ENCODE results near the gene HLA-DPB1.

The HLA-DPB1 gene

DNA sequence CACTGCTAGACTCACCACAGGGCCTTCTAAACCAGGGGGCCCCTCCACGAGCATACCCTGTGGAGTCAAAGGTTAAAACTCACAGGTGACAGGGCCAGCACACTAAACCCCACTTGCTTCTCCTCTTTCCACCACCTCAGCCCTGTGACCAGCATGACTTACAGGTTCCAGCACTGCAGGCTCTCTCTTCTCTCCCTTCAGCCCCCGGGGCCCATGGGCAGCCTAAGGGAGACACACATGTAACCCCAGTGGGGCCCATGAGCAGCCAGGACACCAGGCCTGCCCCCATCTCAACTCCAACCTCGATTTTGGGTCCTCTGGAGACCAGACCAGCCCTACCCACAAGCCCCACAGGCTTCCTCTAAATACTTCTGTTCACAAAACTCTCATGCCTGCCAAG lies 28.0 kb downstream of the HLA-DPB1 start:
- no peak for DNase-seq (ENCODE audit: low read depth, low spot score)

DNA sequence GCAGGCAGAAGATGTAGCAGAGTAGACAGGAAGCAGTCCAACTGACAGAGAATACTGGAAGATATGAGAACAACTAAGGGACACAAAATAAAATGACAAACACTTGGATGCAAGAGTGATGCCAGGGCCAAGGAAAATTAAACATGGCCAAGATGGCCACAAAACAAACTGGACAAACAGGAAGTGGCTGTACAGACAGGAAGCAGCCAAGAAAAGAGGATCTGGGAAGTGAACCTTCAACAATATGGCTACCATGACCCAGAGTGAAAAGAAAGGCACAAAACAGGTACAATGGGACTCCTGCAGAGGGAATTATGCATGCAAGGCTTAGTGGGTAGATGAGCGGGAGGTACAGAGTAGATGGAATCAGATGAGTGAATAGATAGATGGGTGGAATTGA lies 29.1 kb downstream of the HLA-DPB1 start:
- no peak for DNase-seq (ENCODE audit: low read depth, low spot score)

DNA sequence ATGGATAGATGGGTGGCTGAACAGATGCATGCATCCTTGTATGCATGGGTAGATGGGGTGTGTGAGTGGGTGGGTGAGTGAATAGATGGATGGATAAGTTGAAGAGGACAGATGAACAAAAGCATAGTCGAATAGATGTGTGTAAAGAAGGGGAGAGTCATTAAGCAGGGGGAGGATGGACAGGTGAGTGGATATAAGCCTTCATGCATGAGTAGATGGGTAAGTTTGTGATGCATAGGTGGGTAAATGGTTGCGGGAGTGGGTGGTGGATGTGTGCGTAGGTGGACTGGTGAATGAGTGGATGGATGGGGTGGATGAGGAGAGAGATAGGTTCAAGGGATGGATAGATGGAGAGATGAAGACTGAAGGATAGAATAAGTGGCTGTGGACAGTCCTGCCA lies 29.6 kb downstream of the HLA-DPB1 start:
- DNase-seq (ENCODE audit: low read depth, low spot score): no peak

DNA sequence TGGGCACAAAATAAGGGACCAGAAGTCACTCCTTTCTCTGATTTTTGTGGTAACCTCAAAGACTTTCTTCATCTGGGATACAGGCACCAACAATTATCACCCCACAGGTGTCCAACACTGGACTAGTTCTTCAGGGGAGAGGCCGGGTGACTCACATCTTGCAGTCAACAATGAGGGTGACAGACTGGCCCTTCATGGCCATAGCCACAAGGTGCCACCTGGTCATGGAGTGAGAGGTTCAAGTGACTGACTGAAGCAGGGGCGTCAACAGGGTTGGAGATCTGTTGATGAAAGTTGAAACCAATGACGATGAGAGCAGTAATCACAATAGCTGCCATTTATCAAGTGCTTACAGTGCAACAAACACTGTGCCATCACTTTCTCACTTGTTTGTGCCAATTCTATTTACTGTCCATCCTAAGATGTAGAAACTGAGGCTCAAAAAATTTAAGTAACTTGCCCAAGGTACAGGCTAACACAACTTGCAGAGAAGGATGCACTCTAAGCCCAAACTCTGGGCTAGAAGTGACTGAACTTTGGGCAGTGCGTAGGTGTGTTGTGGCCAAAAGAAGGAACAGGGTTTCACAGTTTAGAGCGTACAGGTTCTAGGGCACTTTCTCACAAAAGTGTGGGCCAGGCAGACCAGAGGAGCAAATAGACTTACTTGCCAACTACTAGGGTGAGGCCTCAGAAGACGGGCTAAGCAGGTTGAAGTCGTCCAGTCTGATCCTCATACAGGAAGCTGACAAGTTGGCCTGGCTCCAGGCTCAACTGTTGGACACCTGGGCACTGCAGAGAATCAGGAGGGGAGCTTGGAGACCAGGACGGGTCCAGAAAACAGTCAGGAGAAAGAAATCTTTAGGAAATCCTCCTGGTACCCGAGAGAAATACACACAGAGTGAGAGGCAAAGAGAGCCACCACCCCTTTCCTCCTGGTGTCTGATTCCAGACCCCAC lies 30.4 kb downstream of the HLA-DPB1 start:
- no peak for DNase-seq (ENCODE audit: low read depth, low spot score)

DNA sequence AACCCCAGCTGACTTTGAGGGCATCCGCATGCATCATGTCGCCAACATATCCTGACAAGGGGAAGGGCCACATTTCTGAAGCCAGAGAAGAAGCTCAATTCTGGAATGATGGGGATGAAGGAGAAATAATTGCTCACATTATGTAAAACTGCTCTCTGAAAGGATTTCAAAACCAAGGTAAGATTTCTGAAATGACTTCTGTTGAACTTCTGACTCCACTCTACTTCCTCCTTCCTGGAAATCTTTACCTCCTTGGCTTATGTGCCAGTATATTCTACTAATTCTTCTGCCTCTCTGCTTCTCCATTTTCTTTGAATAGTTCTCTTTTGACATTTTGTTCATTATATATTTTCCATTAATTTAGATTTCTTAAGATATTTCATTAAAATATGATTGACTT lies 31.9 kb downstream of the HLA-DPB1 start:
- DNase-seq (ENCODE audit: low read depth, low spot score): no peak

DNA sequence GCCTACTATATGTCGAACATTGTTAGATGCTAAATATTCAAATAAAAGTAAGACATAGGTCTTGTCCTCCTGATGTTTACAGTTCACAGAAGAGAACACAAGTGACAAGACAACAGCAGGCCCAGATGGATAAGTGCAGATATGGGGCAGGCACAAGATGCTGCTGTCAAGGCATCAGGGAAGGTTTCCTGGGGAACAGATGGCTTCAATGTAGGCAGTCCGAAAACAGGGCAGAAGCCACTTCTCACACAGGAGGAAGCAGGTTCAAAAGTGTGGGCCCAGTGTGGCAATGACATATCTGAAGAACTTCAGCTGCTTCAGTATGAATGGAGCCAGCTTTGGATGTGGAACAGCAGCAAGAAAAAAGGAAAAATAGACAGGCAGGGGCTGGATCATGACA lies 32.5 kb downstream of the HLA-DPB1 start:
- DNase-seq (ENCODE audit: low read depth, low spot score): no peak

DNA sequence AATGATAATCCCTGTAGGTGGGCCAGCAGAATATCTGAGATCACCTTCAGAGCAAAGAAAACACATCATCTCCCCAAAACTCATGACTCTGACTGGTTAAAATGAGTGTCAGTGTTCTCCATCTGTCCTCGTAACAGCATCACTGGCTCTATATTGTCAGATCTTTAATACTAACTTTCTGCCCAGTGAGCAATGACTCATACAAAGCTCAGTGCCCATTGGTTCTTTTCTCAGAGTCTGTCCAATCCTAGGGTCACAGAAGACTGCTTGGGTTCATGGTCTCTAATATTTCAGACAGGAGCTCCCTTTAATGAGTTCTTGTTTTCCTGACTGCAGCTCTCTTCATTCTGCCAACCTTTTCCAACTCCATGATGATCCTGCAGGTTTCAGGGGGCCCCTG lies 36.4 kb downstream of the HLA-DPB1 start:
- DNase-seq (ENCODE audit: low read depth, low spot score): no peak

DNA sequence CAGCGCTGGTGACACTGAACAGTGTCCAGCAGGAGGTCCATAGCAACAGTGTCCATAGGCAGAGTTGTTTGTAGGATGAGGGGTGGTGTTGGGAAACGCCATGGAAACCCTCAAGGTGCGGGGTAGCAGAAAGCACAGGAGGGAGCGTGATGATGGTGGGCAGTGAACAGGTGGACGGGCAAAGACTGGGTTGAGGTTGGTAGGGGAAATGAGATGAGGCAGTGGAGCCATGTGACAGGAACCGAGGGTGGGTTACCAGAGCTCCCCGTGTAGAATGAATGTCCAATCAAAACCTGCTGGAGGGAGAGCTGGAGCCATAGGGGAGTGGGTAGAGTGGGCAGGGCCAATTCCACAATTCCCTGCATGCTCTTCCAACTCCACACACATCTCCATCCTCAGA lies 38.0 kb downstream of the HLA-DPB1 start:
- no peak for DNase-seq (ENCODE audit: low read depth, low spot score)

DNA sequence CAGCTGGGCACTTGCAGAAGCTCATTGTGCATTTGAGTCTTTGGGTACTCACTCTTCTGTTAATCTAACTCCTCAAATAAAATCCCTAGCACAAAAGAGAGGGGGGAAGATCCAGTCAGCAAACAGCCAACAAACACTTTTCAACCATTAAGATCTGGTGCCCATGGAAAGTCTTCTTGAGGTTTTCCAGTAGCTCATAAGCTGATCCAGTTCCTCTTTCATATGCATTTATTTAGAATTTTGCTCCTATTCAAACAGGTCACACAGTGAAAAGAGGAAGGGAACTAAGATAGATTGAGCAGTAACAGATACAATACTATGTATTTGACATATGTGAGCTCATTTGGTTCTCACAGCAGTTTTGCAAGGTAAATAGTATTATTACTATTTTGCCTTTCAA lies 38.6 kb downstream of the HLA-DPB1 start:
- DNase-seq (ENCODE audit: low read depth, low spot score): no peak

DNA sequence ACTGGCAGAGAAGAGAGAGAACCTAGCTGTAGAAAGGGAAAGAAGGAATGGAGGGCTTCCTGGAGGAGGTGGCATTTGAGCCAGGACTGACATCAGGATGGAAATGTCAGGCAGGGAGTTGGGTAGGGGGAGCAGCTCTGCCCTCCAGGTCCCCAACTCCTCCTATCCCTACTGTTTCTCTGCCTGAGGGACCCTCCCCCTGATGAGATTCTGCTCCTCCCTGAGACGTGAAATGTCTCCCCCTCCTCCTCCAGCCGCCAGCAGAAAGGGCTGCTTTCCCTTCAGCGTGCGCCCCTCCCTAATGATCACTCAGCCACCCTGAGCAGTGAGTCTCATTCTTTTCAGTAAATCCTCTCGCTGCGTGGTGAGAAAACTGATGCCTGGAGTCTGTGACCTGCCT lies 40.6 kb downstream of the HLA-DPB1 start:
- DNase-seq (ENCODE audit: low read depth, low spot score): no peak

DNA sequence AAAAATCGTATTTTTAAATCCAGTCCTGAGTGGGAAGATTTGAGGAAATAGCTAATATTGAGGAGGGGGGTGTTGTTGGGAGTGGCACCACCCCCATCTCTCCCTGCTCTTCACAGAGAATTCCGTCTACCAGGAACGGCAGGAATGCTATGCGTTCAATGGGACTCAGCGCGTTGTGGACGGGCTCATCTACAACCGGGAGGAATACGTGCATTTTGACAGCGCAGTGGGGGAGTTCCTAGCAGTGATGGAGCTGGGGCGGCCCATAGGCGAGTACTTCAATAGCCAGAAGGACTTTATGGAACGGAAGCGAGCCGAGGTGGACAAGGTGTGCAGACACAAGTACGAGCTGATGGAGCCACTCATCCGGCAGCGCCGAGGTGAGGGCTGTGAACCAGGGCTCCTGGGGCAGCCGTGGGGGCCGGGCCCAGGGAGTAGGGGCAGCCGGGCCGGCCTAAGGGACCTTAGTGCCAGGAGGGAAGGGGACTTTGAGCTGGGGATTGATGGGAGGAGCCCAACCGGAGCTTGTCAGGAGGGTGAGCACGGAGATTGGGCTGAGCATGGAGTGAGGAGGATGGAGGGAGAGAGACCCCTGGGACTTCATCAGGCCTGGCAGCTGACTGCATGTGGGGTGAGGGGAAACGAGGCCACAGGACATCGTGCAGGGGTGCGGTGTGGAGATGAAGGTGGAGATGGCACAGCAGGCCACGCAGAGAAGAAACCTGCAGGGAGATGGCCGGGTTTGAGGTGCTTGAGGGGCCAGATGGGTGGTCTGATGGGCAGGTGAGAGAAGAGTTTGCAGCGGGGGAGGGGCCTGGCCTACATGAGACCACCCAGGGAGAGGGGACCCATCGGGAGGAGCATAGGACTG lies 41.3 kb downstream of the HLA-DPB1 start:
- DNase-seq (ENCODE audit: low read depth, low spot score): no peak

DNA sequence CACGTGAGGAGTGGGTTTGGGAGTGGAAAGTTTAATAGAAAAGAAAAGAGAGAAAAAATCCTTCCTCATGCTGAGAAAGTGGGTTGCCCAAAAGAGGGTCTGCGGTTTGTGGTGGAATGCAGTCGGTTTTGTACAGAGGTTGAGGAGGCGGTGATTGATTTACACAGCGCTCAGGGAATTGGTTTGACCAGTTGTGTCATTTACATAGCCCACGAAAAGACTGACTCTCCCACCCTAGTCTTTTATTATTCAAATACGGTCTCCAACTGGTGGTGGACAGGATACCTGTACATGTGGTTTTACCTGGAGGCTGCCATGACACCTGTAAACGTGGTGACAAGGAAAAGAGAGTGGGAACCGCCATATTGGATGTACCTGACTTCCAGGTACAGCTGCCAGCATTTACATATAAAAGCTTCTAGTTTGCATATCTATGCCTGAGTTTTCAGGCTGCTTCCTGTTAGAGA lies 42.1 kb downstream of the HLA-DPB1 start:
- no peak for DNase-seq (ENCODE audit: low read depth, low spot score)

DNA sequence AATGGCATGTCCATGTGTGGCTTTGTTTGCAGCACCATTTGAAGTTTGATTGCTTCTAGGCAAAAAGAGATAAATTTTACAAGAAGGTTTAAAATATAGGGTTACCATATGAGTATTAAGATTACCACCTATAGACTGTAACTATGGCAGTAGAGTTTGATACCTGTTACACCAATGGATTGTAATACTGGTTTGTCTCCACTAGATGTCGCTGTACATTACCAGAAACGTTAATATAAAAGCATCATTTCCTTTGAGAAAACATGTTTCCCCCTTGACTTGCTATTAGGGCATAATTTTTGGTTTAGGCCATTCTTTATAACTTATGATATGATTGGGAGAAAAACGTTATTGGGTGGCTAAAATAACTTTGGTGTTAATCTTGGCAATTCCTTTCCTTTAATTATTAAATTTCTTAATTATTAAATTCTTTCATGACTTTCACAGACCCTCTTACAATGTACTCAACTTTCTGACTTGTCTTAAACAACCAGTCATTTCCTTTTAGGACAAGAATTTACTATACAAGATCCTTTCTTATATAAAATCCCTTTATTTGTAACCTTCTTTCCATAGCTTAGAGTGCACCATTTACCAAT lies 42.8 kb downstream of the HLA-DPB1 start:
- DNase-seq (ENCODE audit: low read depth, low spot score): no peak

DNA sequence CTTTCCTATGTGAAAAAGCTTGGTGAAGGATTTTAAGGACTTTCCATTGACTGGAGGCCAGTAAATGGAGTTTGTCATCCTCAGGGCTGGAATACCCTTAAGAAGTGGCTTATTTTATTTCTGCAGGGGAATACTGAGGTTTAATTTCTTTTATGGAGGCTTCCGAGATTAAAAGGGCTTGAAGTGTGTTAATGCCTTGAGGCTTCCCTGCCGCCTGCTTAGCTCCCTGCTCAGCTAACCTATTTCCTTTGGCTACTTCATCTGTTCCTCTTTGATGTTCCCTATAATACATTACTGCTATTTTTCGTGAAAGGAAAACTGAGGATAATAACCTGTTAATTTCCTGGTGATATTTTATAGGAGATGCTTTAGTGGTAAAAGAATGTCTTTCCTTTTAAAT lies 44.2 kb downstream of the HLA-DPB1 start:
- no peak for DNase-seq (ENCODE audit: low read depth, low spot score)

DNA sequence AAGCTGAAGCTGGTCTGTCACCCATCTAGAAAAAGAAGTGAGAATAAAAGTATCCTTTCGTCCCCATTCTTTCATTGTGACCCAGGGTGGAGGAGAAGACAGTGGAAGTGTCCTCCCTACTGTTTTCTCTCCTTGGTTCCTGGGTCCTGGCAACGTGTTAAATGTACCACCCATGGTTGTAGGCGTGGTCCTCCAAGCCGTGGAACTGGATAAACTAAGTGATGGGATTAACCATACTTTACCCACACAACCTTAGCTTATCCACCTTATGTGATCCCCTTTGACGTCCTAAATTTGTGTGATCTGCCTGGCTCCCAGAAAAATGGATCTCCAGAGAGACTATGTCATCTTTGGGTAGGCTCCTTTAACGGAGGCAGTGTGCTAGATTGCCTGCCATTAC lies 47.4 kb downstream of the HLA-DPB1 start:
- DNase-seq (ENCODE audit: low read depth, low spot score): no peak

DNA sequence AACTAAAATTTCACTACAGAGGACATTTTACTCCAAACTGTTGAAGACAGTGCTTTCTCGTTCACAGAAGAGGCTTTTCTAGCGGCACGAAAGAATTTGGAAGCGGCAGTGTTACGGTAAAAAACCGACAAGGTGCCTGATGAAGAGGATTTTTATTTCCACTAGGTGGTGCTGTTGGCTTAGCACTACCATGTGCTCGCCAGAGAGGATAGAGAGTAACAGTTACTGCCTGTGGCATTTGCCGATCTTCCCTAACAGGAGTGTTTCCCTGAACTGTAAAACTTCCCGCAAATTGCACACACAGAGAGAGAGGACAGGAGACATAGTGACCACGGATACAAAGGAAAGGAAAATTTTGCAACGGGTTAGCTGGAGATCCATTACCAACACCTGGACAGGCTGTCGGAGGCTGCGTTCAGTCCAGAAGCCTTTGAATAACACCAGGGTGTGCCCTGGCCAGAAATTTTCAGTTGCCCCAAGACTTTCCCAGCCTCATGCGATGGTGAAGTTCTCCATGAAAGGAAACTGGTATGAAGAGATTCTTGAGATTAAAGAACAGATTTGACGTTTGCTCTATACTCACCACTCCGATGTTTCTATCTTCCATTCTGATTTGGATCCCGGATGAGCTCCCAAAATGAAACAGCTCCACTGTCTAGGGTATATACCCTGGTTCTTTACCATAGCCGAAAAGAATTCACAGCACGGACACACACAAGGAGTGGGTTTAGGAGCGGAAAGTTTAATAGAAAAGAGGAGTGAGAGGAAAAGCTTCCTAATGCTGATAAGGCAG lies 48.1 kb downstream of the HLA-DPB1 start:
- DNase-seq (ENCODE audit: low read depth, low spot score): no peak

DNA sequence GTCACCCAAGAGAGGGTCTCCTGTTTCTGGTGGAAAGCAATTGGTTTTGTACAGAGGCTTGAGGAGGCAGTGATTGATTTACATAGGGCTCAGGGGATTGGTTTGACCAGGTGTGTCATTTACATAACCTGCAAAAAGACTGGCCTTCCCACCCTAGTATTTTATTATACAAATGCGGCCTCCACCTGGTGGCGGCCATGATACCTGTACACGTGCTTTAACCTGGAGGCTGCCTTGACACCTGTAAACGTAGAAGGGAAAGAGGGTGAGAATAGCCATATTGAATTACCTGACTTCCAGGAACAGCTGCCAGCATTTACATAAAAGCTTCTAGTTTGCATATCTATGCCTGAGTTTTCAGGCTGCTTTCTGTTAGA lies 48.7 kb downstream of the HLA-DPB1 start:
- no peak for DNase-seq (ENCODE audit: low read depth, low spot score)

DNA sequence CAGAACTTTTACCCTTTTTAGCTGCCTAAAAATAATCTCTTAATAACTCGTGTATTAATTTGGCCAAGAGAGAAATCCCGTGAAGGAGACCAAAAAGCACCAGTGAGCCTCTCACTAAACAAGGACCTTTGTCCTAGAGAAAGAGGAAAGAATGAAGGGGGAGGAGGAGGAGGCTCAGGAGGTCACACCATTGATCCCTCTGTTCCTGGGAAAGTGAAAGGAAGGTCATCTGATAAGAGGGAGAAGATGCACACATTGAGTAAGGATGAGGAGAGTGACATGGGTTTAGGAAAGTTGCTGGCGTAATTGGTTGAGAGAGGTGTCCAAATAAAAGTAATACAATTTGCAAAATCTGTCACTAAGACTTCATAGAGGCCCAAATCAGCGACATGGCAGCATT lies 49.2 kb downstream of the HLA-DPB1 start:
- no peak for DNase-seq (ENCODE audit: low read depth, low spot score)

DNA sequence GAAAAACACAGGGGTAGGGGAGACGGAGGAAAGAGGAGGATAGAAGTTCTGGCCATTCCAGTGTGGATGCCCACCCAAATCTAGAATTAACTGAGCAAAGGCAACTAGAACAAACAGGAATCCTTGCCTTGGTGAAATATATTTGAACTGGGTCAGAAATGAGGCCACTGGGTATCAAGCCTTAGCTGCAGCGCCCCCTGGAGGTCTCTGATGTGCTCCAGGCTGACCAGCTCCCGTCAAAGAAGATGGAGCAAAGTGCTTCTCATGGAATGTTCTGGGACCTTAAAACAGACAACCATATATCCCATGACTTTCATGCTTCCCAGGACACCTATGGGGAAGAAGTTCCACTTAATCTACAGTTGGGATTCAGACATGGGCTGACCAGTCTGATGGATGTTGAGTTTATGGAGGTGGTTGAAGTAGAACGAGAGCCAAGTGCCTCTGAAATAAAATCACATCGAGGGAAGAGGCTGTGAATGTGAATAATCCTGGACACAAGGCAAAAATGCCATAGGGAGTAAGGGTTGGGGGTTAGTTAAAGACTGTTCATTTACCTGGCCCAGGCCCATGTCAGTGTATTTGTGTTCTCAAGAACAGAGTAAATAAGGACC lies 50.4 kb downstream of the HLA-DPB1 start:
- DNase-seq (ENCODE audit: low read depth, low spot score): no peak

DNA sequence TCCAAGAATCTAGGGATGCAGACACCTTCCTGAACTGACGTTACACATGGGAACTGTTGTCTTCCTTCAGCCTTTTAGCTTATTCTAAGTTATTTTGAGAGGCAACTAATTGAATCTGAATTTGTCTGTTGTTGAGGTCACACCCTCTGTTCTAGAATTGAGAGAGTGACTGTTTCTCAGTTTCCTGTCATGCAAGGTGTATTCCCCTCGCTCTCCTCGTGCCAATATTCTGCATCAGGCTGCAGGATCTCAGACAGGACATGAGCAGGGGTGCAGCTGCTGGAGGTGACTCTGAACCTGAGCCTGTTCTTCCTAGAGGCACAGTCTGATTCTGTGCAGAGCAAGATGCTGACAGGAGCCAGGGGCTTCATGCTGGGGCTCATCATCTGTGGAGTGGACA lies 52.5 kb downstream of the HLA-DPB1 start:
- no peak for DNase-seq (ENCODE audit: low read depth, low spot score)

DNA sequence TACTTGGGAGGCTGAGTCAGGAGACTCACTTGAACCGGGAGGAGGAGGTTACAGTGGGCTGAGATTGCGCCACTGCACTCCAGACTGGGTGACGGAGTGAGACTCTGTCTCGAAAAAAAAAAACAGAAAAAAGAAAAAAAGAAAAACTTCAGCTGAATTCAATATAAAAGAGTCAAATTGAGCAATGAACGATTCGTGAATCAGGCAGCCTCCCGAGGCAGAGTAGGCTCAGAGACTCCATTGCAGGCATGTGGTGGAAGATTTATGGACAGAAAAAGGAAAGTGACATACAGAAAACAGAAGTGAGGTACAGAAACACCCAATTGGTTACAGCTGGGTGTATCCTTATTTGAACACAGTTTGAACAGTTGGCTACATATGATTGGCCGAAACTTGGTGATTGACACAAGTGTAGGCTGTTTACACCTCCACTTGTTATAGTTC lies 56.3 kb downstream of the HLA-DPB1 start:
- DNase-seq (ENCODE audit: low read depth, low spot score): no peak

Measured in brain pericyte (primary cell).